HG03108 (cell line): ENCODE results near the gene ADIPOQ.
"Not testable (repeated sequence)": the region's sequence is repeated elsewhere in the genome, so short reads cannot be mapped to it uniquely, and the experiment has no call there.

Experiments
- ATAC-seq: cut with Tn5 transposase; IDR thresholded peaks from one replicate; pipeline ENCODE4 v1.9.1; 2021; ENCODE audit warnings: moderate library complexity; ENCODE audit not compliant: unreplicated experiment

The ADIPOQ gene

GRCh38 chr3:186870421-186871201, 28.1 kb downstream of the ADIPOQ start:
- ATAC-seq = no peak

GRCh38 chr3:186871403-186871924, 29.0 kb downstream of the ADIPOQ start:
- ATAC-seq = no peak

GRCh38 chr3:186873796-186874195, 31.3 kb downstream of the ADIPOQ start:
- ATAC-seq = not testable (repeated sequence)

- ATAC-seq = not testable (repeated sequence)
Observed at GRCh38 chr3:186874216-186874615, 31.7 kb downstream of the ADIPOQ start.

- ATAC-seq = not testable (repeated sequence)
Observed at GRCh38 chr3:186874841-186875240, 32.3 kb downstream of the ADIPOQ start.

GRCh38 chr3:186875708-186876107, 33.2 kb downstream of the ADIPOQ start:
- no peak for ATAC-seq

- no peak for ATAC-seq
Observed at GRCh38 chr3:186879781-186880180, 37.3 kb downstream of the ADIPOQ start.

- no peak for ATAC-seq
Observed at GRCh38 chr3:186880406-186880805, 37.9 kb downstream of the ADIPOQ start.

GRCh38 chr3:186882150-186882524, 39.6 kb downstream of the ADIPOQ start:
- ATAC-seq = no peak

GRCh38 chr3:186882881-186883685, 40.6 kb downstream of the ADIPOQ start:
- ATAC-seq = no peak

GRCh38 chr3:186883686-186884058, 41.2 kb downstream of the ADIPOQ start:
- ATAC-seq = no peak

- not testable (repeated sequence) for ATAC-seq
Observed at GRCh38 chr3:186884868-186885267, 42.4 kb downstream of the ADIPOQ start.

GRCh38 chr3:186886202-186886981, 43.9 kb downstream of the ADIPOQ start:
- no peak for ATAC-seq

GRCh38 chr3:186887507-186887938, 45.0 kb downstream of the ADIPOQ start:
- not testable (repeated sequence) for ATAC-seq

- ATAC-seq = no peak
Observed at GRCh38 chr3:186888569-186888968, 46.1 kb downstream of the ADIPOQ start.

- ATAC-seq = not testable (repeated sequence)
Observed at GRCh38 chr3:186889698-186890097, 47.2 kb downstream of the ADIPOQ start.

GRCh38 chr3:186890911-186891310, 48.4 kb downstream of the ADIPOQ start:
- no peak for ATAC-seq

GRCh38 chr3:186893071-186893470, 50.6 kb downstream of the ADIPOQ start:
- ATAC-seq = not testable (repeated sequence)

GRCh38 chr3:186895406-186895805, 52.9 kb downstream of the ADIPOQ start:
- ATAC-seq = no peak

- no peak for ATAC-seq
Observed at GRCh38 chr3:186896006-186896405, 53.5 kb downstream of the ADIPOQ start.

GRCh38 chr3:186896875-186897274, 54.4 kb downstream of the ADIPOQ start:
- ATAC-seq = no peak
